Sigmoid colon (tissue), 3 donors: ENCODE data around the gene COL4A1.

Experiments used
- CTCF ChIP-seq, 4 experiments: fragments of 450-650 bp in 3 of 4; fragments of 200-600 bp in 1 of 4; IDR thresholded peaks; one replicate each; pipeline ENCODE4 v1.5.1; 2016 to 2019; ENCODE audit warnings: antibody characterized with exemption in 4 of 4, mild to moderate bottlenecking in 3 of 4, moderate library complexity in 2 of 4
- POLR2A ChIP-seq, 2 donors: fragments of 450-650 bp; IDR thresholded peaks; one replicate each; pipeline ENCODE4 v1.6.1; 2016; ENCODE audit warnings: antibody characterized with exemption in 2 of 2, mild to moderate bottlenecking in 2 of 2, moderate library complexity in 2 of 2

- TF ChIP-seq CTCF (IDR thresholded peaks at IDR 0.05) = no peak
- TF ChIP-seq POLR2A (IDR thresholded peaks at IDR 0.05) = no peak
Observed at GRCh38 chr13:110233951-110234280, 73.0 kb downstream of the COL4A1 start.
